ENCODE measurements around the gene RAD51AP1.

The RAD51AP1 gene

DNA sequence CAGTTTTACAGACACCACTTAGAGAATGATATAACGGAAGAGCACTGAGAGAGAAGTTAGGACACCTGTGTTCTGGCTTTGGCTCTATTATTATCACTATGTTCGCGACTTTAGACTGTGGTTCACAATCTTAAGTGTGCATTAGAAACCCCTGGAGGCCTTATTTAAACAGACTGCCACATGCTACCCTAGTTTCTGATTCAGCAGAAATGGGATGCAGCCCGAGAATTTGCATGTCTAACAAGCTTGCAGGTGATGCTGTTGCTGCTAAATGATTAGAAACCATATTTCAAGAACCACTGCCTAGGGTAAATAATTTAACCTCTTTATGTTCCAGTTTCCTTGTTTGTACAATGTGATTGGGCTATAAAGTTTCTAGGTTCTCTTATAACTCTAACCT lies 3.6 kb upstream of the RAD51AP1 start:
- TF ChIP-seq SPI1 (IDR thresholded peaks at IDR 0.05; ENCODE audit: borderline replicate concordance, low read depth) (no peak), POLR2AphosphoS5 (IDR thresholded peaks at IDR 0.05; ENCODE audit: low read depth) (no peak), GABPA (IDR thresholded peaks at IDR 0.05; ENCODE audit: low read depth) (no peak)
- TF ChIP-seq, protein P1, sequence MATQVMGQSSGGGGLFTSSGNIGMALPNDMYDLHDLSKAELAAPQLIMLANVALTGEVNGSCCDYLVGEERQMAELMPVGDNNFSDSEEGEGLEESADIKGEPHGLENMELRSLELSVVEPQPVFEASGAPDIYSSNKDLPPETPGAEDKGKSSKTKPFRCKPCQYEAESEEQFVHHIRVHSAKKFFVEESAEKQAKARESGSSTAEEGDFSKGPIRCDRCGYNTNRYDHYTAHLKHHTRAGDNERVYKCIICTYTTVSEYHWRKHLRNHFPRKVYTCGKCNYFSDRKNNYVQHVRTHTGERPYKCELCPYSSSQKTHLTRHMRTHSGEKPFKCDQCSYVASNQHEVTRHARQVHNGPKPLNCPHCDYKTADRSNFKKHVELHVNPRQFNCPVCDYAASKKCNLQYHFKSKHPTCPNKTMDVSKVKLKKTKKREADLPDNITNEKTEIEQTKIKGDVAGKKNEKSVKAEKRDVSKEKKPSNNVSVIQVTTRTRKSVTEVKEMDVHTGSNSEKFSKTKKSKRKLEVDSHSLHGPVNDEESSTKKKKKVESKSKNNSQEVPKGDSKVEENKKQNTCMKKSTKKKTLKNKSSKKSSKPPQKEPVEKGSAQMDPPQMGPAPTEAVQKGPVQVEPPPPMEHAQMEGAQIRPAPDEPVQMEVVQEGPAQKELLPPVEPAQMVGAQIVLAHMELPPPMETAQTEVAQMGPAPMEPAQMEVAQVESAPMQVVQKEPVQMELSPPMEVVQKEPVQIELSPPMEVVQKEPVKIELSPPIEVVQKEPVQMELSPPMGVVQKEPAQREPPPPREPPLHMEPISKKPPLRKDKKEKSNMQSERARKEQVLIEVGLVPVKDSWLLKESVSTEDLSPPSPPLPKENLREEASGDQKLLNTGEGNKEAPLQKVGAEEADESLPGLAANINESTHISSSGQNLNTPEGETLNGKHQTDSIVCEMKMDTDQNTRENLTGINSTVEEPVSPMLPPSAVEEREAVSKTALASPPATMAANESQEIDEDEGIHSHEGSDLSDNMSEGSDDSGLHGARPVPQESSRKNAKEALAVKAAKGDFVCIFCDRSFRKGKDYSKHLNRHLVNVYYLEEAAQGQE (IDR thresholded peaks at IDR 0.05; ENCODE audit: insufficient replicate concordance, low read depth), result no peak
- TF ChIP-seq, protein P2, sequence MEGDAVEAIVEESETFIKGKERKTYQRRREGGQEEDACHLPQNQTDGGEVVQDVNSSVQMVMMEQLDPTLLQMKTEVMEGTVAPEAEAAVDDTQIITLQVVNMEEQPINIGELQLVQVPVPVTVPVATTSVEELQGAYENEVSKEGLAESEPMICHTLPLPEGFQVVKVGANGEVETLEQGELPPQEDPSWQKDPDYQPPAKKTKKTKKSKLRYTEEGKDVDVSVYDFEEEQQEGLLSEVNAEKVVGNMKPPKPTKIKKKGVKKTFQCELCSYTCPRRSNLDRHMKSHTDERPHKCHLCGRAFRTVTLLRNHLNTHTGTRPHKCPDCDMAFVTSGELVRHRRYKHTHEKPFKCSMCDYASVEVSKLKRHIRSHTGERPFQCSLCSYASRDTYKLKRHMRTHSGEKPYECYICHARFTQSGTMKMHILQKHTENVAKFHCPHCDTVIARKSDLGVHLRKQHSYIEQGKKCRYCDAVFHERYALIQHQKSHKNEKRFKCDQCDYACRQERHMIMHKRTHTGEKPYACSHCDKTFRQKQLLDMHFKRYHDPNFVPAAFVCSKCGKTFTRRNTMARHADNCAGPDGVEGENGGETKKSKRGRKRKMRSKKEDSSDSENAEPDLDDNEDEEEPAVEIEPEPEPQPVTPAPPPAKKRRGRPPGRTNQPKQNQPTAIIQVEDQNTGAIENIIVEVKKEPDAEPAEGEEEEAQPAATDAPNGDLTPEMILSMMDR (IDR thresholded peaks at IDR 0.05; ENCODE audit: insufficient read depth, low read length), result no peak
- no peak overlapping the region for H3K27ac ChIP-seq (replicated peaks)

DNA sequence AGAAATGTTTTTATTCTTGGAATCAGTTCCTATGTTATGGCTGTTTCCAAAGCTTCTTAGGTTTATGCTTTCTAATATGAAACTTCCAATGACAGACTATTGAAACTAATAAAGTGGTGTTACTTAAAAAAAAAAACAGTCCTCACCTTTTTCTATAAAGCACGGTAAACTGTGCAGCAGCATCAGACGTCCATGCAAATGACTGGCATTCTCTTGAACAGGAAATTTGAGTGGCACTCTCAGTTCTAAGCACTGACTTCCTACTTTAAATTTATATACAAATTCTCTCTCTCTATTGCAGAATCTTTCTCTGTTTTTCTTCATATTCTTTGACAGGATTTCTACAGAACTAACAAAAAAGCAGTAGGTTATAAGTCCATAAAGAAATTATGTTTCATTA lies 2.8 kb upstream of the RAD51AP1 start:
- TF ChIP-seq, protein P1 (IDR thresholded peaks at IDR 0.05; ENCODE audit: insufficient replicate concordance, low read depth), result no peak
- TF ChIP-seq POLR2AphosphoS5 (IDR thresholded peaks at IDR 0.05; ENCODE audit: low read depth), result no peak
- TF ChIP-seq SPI1 (IDR thresholded peaks at IDR 0.05; ENCODE audit: borderline replicate concordance, low read depth), result no peak
- TF ChIP-seq GABPA (IDR thresholded peaks at IDR 0.05; ENCODE audit: low read depth), result no peak
- TF ChIP-seq, protein P2 (IDR thresholded peaks at IDR 0.05; ENCODE audit: insufficient read depth, low read length), result no peak
- DNase-seq (ENCODE audit: low read depth in 1 of 2, low spot score in 1 of 2), result no peak
- Histone ChIP-seq H3K27me3 (ENCODE audit: insufficient read depth, poor library complexity, severe bottlenecking) (no peaks in the 10 kb centered on the region), H3K27ac (replicated peaks) (no peak overlapping the region), H3K4me3 (replicated peaks; ENCODE audit: insufficient read depth, low read length) (no peak overlapping the region)

More for the DNA sequence above, 3.6 kb upstream of the RAD51AP1 start:
- Histone ChIP-seq H3K27me3 (ENCODE audit: insufficient read depth, poor library complexity, severe bottlenecking) (no peaks in the 10 kb centered on the region), H3K4me3 (replicated peaks; ENCODE audit: insufficient read depth, low read length) (no peak overlapping the region)
- no peak for DNase-seq (ENCODE audit: low read depth in 1 of 2, low spot score in 1 of 2)

- TF ChIP-seq, protein P2 (IDR thresholded peaks at IDR 0.05; ENCODE audit: insufficient read depth, low read length), result no peak
- Histone ChIP-seq H3K27ac (replicated peaks) (peak overlapping the region; percentile 100), H3K27me3 (ENCODE audit: insufficient read depth, poor library complexity, severe bottlenecking) (no peaks in the 10 kb centered on the region), H3K4me3 (replicated peaks; ENCODE audit: insufficient read depth, low read length) (peak overlapping the region; percentile 58)
- no peak for DNase-seq (ENCODE audit: low read depth in 1 of 2, low spot score in 1 of 2)
Measured at GRCh38 chr12:4539167-4539870, 629 bp downstream of the RAD51AP1 start.

DNA sequence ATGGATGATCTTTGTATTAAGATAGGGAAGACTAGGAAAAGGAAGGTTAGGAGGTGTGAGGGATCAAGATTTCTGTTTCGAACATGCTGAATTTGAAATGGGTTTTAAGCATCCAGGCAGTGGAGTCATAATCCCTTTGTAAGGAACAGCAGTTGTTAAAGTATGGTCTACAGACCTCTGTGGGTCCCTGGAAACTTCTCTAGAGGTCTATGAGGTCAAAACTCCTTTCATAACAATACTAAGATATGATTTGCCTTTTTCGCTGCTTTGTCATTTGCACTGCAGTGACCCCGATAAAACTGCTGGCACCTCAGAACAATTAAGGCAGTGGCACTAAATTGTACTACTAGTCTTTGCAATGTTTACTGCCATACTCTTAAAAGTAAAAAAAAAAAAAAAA lies 1.5 kb downstream of the RAD51AP1 start:
- peak overlapping the region; percentile 100 for H3K27ac ChIP-seq (replicated peaks)
- TF ChIP-seq GABPA (IDR thresholded peaks at IDR 0.05; ENCODE audit: low read depth) (no peak), POLR2AphosphoS5 (IDR thresholded peaks at IDR 0.05; ENCODE audit: low read depth) (no peak), SPI1 (IDR thresholded peaks at IDR 0.05; ENCODE audit: borderline replicate concordance, low read depth) (no peak)
- TF ChIP-seq, protein P1 (IDR thresholded peaks at IDR 0.05; ENCODE audit: insufficient replicate concordance, low read depth), result no peak
- TF ChIP-seq, protein P2 (IDR thresholded peaks at IDR 0.05; ENCODE audit: insufficient read depth, low read length), result no peak
- H3K27me3 ChIP-seq (ENCODE audit: insufficient read depth, poor library complexity, severe bottlenecking), result no peaks in the 10 kb centered on the region
- peak overlapping the region; percentile 58 for H3K4me3 ChIP-seq (replicated peaks; ENCODE audit: insufficient read depth, low read length)
- DNase-seq (ENCODE audit: low read depth in 1 of 2, low spot score in 1 of 2), result no peak

Data from HL-60 (cell line).